Activated naive CD4-positive, alpha-beta T cell (primary cell): Measurements from ENCODE around the gene C12orf42.

Experiments used
- DNase-seq, 4 experiments: peaks; one replicate each; lab custom pipeline; 2025; lab: John Stamatoyannopoulos, UW

The C12orf42 gene

GRCh38 chr12:103495469-103496456 lies at the start of gene C12orf42:
Gene C12orf42 (minus strand): TSS chr12:103495968. CDS start chr12:103478426, 17,542 bp downstream.
- DNase-seq = peak in 1 of 4 experiments; percentile 56

GRCh38 chr12:103542078-103542477 lies 46.3 kb upstream of the C12orf42 start:
- no peak for DNase-seq

- DNase-seq = no peak
These were observed 44.6 kb upstream of the C12orf42 start for GRCh38 chr12:103540319-103540718.

- no peak for DNase-seq
These were observed 42.6 kb upstream of the C12orf42 start for GRCh38 chr12:103538397-103538796.

GRCh38 chr12:103530307-103531066 lies 34.7 kb upstream of the C12orf42 start:
- DNase-seq = no peak

- no peak for DNase-seq
These were observed 33.5 kb upstream of the C12orf42 start for GRCh38 chr12:103529306-103529705.

GRCh38 chr12:103524238-103524875 lies 28.6 kb upstream of the C12orf42 start:
- no peak for DNase-seq

- DNase-seq = no peak
These were observed 28.0 kb upstream of the C12orf42 start for GRCh38 chr12:103523771-103524170.

GRCh38 chr12:103520686-103521215 lies 25.0 kb upstream of the C12orf42 start:
- no peak for DNase-seq

- no peak for DNase-seq
These were observed 23.9 kb upstream of the C12orf42 start for GRCh38 chr12:103519632-103520031.

GRCh38 chr12:103518899-103519298 lies 23.1 kb upstream of the C12orf42 start:
- DNase-seq = no peak

- no peak for DNase-seq
These were observed 21.4 kb upstream of the C12orf42 start for GRCh38 chr12:103517161-103517560.

- no peak for DNase-seq
These were observed 19.6 kb upstream of the C12orf42 start for GRCh38 chr12:103515341-103515740.

- no peak for DNase-seq
These were observed 18.1 kb upstream of the C12orf42 start for GRCh38 chr12:103513875-103514274.

GRCh38 chr12:103505371-103506236 lies 9.8 kb upstream of the C12orf42 start:
- no peak for DNase-seq

- no peak for DNase-seq
These were observed 8.8 kb upstream of the C12orf42 start for GRCh38 chr12:103504606-103505005.

- peak in 3 of 4 experiments; percentile 8 to 46 (median 10) for DNase-seq
These were observed 8.0 kb upstream of the C12orf42 start for GRCh38 chr12:103503546-103504480.

GRCh38 chr12:103501447-103501846 lies 5.7 kb upstream of the C12orf42 start:
- DNase-seq = no peak

GRCh38 chr12:103499571-103499970 lies 3.8 kb upstream of the C12orf42 start:
- no peak for DNase-seq

GRCh38 chr12:103498990-103499389 lies 3.2 kb upstream of the C12orf42 start:
- no peak for DNase-seq
